Vagina (tissue), 2 donors: Measurements from ENCODE around the gene LDB1.

Source experiments
- POLR2AphosphoS5 ChIP-seq, 2 donors: sonication (generic); formaldehyde crosslinking; IDR thresholded peaks; one replicate each; pipeline ENCODE4 v1.9.0; 2017; ENCODE audit warnings: antibody characterized with exemption in 2 of 2, mild to moderate bottlenecking in 2 of 2, low read depth in 1 of 2; ENCODE audit not compliant: insufficient read depth in 1 of 2
- TF ChIP-seq, protein P1 (sequence below), 3 experiments: fragments of 450-650 bp in 2 of 3; fragments of 200-600 bp in 1 of 3; sonication (generic) in 1 of 3; IDR thresholded peaks; one replicate each; pipeline ENCODE4 v1.5.1; 2017 to 2019; ENCODE audit warnings: antibody characterized with exemption in 3 of 3, mild to moderate bottlenecking in 2 of 3, moderate library complexity in 2 of 3

DNA sequence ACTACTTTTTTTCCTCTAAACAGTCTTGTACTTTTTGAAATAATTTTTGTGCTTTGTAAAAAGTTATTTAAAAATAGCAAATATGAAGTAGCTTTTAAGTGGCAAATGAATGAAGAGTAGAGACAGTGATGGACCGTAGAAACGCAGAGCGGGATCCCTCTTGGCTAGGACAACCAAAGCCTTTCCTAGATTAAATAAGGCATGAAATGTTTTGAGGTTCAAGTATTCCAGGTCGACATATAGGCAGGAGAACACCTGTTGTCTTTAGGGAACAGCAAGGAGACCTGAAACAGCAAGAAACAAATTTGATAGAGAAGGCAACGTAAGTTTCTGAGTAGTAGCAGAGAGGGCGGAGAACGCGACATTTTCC lies 12.0 kb upstream of the LDB1 start:
- TF ChIP-seq, protein P1, sequence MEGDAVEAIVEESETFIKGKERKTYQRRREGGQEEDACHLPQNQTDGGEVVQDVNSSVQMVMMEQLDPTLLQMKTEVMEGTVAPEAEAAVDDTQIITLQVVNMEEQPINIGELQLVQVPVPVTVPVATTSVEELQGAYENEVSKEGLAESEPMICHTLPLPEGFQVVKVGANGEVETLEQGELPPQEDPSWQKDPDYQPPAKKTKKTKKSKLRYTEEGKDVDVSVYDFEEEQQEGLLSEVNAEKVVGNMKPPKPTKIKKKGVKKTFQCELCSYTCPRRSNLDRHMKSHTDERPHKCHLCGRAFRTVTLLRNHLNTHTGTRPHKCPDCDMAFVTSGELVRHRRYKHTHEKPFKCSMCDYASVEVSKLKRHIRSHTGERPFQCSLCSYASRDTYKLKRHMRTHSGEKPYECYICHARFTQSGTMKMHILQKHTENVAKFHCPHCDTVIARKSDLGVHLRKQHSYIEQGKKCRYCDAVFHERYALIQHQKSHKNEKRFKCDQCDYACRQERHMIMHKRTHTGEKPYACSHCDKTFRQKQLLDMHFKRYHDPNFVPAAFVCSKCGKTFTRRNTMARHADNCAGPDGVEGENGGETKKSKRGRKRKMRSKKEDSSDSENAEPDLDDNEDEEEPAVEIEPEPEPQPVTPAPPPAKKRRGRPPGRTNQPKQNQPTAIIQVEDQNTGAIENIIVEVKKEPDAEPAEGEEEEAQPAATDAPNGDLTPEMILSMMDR (IDR thresholded peaks at IDR 0.05): no peak
- TF ChIP-seq POLR2AphosphoS5 (IDR thresholded peaks at IDR 0.05; ENCODE audit: insufficient read depth in 1 of 2, low read depth in 1 of 2): no peak
